Hindlimb muscle (tissue), 1 donor: ENCODE data around the gene PSG11. TPM values are rescaled to one million over a fixed set of nuclear protein-coding genes. Genes with fewer than 3 reads are reported as not detected.
"Not testable (repeated sequence)": the region's sequence is repeated elsewhere in the genome, so short reads cannot be mapped to it uniquely, and the experiment has no call there.

ENCODE experiments used
- DNase-seq: peaks from one replicate; pipeline ENCODE4 v3.0.0-alpha.2; 2013
- polyA plus RNA-seq: library from polyadenylated mRNA; unstranded; fragments of 120-200 nt; gene quantifications from one replicate; pipeline ENCODE4 v1.2.1, GENCODE V29; 2013; ENCODE audit not compliant: insufficient read length

PSG11 gene
- polyA plus RNA-seq, 1 donor: 2.7 TPM

GRCh38 chr19:42988206-42988605 lies 38.1 kb downstream of the PSG11 start:
- DNase-seq: not testable (repeated sequence)

DNA sequence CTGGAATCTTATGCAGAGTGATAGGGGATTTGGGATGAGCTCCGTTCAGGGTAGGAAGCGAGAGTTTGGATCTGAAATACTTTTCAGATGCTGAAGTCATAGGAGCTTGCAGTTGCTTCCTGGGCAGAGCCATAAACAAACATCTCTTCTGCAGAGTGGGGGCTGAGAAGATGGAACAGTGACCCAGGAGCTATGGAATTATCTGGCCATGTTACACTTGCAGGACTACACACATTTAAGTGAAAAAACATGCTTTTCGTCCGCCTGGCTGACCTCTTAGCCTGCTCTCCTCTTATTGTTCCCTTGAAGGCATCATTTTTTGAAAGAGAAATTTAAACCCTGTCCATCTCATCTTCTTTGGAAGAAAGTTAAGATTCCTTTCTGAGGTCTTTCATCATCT lies 40.7 kb downstream of the PSG11 start:
- DNase-seq: no peak

- DNase-seq: not testable (repeated sequence)
Measured at GRCh38 chr19:42982111-42982510, 44.2 kb downstream of the PSG11 start.

DNA sequence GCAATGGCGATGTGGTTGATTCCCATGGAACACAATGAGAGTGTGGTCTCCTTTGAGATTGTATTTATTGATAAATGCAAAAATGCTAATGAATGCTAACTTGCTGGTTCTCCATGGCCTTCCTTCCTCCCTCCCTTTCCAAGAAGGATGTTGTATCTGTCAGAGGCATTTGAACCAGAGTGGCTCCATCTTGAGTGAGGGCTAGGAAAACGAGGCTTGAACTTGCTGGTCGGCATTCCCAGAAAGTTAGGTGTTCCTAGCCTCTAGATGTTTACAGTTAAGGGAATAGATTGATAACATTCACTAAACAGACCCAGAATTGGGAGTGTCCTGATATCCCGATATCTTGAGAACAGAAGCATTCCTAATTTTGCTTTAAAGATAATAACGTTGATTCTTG lies 54.8 kb downstream of the PSG11 start:
- DNase-seq: not testable (repeated sequence)

DNA sequence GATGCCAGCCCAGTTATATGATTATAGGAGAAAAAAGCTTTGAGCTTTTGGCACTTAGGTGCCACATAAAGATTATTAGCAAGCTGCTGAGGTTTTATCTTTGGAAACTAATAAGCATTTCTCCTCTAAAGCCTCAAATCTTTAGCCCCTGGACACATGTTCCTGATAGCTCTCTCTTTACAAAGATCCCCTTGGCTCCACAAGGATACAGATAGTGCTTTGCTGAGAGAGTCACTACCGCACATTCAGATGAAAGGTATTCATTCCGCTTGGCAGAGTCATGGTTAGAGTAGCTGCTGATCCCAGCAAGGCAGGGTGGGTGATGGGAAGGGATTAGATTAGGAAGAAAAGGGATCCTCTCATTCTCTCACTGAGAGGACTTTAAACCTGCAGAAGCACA lies 61.1 kb downstream of the PSG11 start:
- no peak for DNase-seq

- no peak for DNase-seq
Measured at GRCh38 chr19:42961119-42961518, 65.2 kb downstream of the PSG11 start.

Other genes with a start within 250 kb of the PSG11 start
- gene PSG1, start 146.8 kb downstream of the PSG11 start, polyA plus RNA-seq: not detected
- gene PSG6, start 108.6 kb downstream of the PSG11 start, polyA plus RNA-seq: not detected
- not detected for gene PSG7, start 89.3 kb downstream of the PSG11 start, polyA plus RNA-seq
- not detected for gene PSG2, start 56.2 kb upstream of the PSG11 start, polyA plus RNA-seq
- gene PSG5, start 160.1 kb upstream of the PSG11 start, polyA plus RNA-seq: 0.18 TPM
- gene PSG4, start 179.2 kb upstream of the PSG11 start, polyA plus RNA-seq: not detected
- gene PSG9, start 243.1 kb upstream of the PSG11 start, polyA plus RNA-seq: not detected